Measurements from ENCODE around the gene NATD1.

DNA sequence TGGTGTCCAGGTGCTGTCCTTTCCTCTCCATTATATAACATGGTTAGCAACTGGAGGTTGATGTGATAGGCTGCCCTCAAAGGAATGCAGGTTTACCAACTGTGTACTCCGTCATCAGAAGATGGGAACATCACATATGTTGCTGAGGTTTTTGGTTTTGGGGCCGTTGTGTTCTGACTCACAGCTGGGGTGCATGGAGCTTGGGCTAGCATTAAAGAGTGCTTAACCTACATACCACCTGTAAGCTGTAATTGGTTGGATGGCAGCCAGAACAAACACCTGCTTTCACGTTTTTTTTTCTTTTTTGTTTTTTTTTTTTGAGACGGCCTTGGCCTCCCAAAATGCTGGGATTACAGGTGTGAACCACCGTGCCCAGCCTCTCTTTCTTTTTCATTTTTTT is 60.2 kb downstream of the NATD1 start:
- TF ChIP-seq SP1 (IDR thresholded peaks at IDR 0.05) (no peak), BHLHE40 (IDR thresholded peaks at IDR 0.05; ENCODE audit: borderline replicate concordance) (no peak), SUZ12 (IDR thresholded peaks at IDR 0.05) (no peak), LEF1 (IDR thresholded peaks at IDR 0.05; ENCODE audit: borderline replicate concordance) (no peak)

Data from HEK293T (cell line).